Ureter (tissue), 1 donor: ENCODE results near the gene METTL21A. TPM values are rescaled to one million over a fixed set of nuclear protein-coding genes. Genes with fewer than 3 reads are reported as not detected.
"Not testable (repeated sequence)": the region's sequence is repeated elsewhere in the genome, so short reads cannot be mapped to it uniquely, and the experiment has no call there.

ENCODE experiments used
- DNase-seq: peaks from one replicate; pipeline ENCODE4 v3.0.0-alpha.2; 2020; ENCODE audit warnings: low spot score
- total RNA-seq: library from RNA; stranded (reverse); gene quantifications from one replicate; pipeline ENCODE4 v1.2.4, GENCODE V29; 2023
- donor health status: DM: yes; HTN: yes; CAD: no.

METTL21A gene
- 12.2 TPM for total RNA-seq

DNA sequence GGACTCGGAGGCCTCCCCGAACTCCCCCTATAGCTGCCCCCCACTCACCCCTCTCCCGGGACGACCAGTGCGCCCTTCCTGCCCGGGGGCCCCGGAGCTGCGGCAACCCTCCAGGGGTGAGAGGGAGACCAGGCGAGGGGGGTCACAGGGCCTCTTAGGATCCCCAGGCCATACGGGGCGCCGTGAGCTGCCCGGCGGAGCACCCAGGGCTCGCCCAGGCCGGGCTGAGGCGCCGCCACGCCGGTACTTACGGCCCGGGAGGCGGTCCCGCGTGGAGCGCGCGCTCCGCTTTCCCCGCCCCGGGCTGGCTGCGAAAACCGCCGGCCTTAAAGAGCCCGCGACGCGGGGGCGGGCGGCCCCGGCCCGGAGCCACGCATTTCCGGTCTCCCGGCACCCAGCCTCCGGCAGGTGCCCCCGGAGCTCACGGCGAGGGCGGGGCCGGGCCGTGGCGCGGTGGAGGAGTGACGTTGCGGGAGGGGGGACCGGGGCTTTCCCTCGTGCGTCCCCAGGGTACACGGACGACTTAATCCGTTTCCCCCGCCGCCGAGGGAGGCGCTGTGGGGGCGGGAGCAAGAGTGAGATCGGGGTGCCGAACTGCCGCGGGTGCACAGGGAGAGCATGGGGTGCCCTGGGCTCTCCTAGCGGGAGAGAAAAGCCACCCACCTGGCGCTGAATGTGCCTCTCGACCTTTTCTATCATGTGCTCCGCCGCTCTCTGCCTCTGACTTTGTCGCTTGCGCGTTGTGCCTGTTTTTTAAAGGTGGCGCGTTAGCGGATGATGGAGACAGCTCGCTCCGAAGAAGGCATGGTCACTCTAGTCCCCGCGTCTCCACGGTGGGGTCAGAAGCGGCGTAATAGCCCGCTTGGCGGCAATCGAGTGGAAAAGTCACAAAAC, at the start of gene METTL21A:
Gene METTL21A, minus strand, starts transcription at position 381 of the 894 bp plus-strand sequence. CDS start 1,019 bp downstream, outside the sequence.
- peak; percentile 85 for DNase-seq

DNA sequence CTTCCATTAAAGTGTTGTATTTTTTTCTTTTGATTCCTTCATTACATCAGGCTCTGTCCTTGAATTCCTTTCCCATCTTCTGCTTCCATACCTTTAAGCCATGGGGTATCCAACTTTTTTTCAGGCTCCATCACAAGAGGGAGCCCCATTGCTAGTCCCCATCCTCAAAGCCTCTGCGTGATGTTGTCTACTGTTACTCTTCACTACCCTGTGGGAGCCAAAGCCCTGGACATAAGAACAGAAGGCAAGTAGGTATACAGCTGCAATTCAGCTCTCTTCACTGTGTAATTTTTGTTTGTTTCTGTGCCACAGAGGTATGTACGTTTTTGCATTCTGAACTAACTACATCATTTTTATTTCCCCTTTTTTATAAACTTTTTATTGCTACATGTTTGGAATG, 49.6 kb upstream of the METTL21A start:
- DNase-seq: no peak

- DNase-seq: no peak
These were observed 49.1 kb upstream of the METTL21A start for GRCh38 chr2:207674266-207674774.

- DNase-seq: no peak
These were observed 48.2 kb upstream of the METTL21A start for GRCh38 chr2:207673431-207673830.

- no peak for DNase-seq
These were observed 45.7 kb upstream of the METTL21A start for GRCh38 chr2:207670887-207671286.

DNA sequence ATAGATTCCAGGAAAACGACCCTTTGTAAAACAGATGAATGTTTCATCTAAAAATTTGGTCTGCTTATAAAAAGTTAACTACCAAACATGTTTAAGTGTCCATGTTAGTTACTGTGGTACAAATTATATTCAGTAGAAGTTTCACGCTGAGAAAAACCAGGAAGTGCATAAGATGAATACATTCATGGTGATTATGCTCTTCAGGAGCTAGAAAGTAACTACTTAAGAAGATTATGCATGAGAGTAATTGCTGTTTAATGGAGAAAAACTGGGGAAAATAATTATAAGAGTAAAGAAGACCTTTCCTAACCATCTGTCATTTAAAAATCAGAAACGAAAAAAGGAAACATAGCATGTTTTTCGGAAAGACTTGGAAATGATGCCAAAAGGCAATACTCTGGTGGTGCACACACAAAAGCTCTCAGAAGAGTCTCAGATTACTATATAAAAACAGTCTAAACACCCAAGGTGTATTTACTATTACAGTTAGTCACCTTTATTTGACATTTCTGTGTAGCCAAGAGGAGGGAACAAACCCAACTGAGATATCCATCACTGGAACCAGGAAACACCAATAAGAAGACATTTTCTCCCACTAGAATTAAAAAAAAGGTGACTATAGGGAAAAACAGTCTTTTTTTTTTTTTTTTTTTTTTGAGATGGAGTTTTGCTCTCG, 38.8 kb upstream of the METTL21A start:
- no peak for DNase-seq

- no peak for DNase-seq
These were observed 37.0 kb upstream of the METTL21A start for GRCh38 chr2:207662203-207662602.

GRCh38 chr2:207660994-207661393, 35.8 kb upstream of the METTL21A start:
- no peak for DNase-seq

GRCh38 chr2:207658156-207658555, 33.0 kb upstream of the METTL21A start:
- DNase-seq: no peak

DNA sequence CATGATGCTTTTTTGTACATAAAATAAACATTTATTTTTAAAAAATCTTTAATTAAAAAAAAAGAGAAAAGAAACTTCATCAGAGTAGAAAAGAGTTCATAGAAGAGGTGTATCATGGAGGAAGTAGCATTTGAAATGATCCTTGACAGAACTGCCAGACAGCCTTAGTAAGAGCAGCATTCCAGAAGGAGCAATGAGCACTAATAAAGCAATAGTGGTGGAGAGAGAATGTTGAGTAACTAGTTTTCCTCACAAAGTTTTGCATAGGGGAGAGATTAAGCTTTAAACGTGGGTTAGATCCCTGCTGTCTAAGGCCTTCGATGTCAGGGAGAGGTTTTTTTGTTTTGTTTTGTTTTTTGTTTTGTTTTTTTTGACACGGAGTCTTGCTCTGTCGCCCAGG, 29.8 kb upstream of the METTL21A start:
- no peak for DNase-seq

GRCh38 chr2:207646582-207646981, 21.4 kb upstream of the METTL21A start:
- not testable (repeated sequence) for DNase-seq

- DNase-seq: no peak
These were observed 18.7 kb upstream of the METTL21A start for GRCh38 chr2:207643892-207644291.

DNA sequence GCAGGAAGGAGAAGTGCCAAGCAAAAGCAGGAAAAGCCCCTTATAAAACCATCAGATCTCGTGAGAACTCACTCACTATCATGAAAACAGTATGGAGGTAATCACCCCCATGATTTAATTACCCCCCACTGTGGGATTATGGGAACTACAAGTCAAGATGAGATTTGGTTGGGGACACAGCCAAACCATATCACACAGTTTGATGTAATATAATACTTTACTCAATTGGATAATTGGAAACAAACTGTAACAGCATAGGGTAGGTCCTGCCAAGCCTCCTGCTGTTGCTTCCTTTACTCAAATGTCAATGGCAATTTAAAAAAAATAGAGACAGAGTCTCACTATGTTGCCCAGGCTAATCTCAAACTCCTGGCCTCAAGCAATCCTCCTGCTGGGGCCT, 15.5 kb upstream of the METTL21A start:
- no peak for DNase-seq

- DNase-seq: no peak
These were observed 15.0 kb upstream of the METTL21A start for GRCh38 chr2:207640160-207640559.

GRCh38 chr2:207639288-207639687, 14.1 kb upstream of the METTL21A start:
- DNase-seq: not testable (repeated sequence)

GRCh38 chr2:207635468-207636200, 10.4 kb upstream of the METTL21A start:
- DNase-seq: no peak

DNA sequence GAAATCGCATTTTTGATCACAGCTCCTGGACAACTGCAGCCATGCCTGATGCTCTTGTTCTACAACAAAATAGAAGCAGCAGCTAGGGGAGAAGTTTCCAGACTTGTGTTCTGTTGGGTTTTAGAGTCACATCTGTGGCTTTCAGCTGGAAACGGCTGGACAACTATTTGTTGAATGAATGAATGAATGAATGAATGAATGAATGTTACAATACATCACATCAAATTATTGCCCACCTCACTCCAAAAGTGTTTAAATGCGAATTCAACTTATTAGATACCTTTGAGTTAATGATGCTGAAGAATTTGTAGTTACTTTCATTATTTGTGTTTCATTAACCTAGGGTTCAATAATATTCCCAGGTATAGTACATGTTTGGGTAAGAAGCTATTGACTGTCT, 8.5 kb upstream of the METTL21A start:
- no peak for DNase-seq

GRCh38 chr2:207632575-207633493, 7.6 kb upstream of the METTL21A start:
- peak; percentile 66 for DNase-seq

GRCh38 chr2:207630491-207630890, 5.3 kb upstream of the METTL21A start:
- no peak for DNase-seq

GRCh38 chr2:207629553-207629952, 4.4 kb upstream of the METTL21A start:
- no peak for DNase-seq
